Mammary epithelial cell (primary cell): Measurements from ENCODE around the gene PHC2.

Source experiments
- EZH2 ChIP-seq: IDR thresholded peaks from 2 replicates; pipeline ENCODE4 v1.6.1; 2012; ENCODE audit warnings: low read length, inconsistent platforms, borderline replicate concordance
- TF ChIP-seq, protein P1 (sequence below), 2 donors: IDR thresholded peaks in 1 of 2; conservative IDR thresholded peaks in 1 of 2; 2 replicates each; pipeline ENCODE4 v1.5.1; 2011 to 2012; ENCODE audit warnings: inconsistent platforms in 2 of 2, low read length in 2 of 2, mild to moderate bottlenecking in 2 of 2, control low read depth in 1 of 2, low read depth in 1 of 2; ENCODE audit not compliant: insufficient read depth in 1 of 2; ENCODE audit errors: extremely low read depth in 1 of 2

DNA sequence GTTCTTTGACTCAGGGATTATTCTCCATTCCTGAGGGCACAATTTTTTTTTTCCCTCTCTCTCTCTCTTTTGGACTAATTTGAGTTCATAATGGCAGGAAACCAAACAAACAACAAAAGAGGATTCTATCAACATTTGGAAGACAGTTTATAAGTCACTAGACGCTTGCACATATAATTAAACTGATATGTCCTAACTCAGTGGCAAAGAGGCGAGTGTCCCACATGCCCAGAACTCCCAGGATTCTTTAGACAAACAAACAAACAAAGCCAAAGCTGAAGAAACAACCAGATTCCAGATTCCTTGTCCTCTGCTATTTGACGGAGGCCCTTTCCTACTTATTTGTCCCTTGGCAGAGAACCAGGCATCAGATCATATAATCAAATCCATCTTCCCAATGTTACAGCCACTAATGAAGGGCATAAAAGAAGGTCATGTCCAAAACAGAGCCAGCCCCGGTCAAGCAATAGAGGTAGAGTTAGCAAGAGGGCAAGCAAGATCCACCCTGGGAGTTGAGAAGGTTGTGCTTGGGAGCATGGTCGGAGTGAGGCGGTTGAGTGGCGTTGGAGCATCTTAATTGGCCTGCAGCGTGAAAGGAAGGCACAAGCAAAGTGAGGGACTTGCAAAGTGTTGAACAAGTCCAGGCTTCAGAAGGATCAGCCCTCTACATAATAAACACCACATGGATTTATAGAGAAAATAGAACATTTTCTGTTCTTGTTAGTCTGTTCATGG lies 144.3 kb downstream of the PHC2 start:
- TF ChIP-seq, protein P1, sequence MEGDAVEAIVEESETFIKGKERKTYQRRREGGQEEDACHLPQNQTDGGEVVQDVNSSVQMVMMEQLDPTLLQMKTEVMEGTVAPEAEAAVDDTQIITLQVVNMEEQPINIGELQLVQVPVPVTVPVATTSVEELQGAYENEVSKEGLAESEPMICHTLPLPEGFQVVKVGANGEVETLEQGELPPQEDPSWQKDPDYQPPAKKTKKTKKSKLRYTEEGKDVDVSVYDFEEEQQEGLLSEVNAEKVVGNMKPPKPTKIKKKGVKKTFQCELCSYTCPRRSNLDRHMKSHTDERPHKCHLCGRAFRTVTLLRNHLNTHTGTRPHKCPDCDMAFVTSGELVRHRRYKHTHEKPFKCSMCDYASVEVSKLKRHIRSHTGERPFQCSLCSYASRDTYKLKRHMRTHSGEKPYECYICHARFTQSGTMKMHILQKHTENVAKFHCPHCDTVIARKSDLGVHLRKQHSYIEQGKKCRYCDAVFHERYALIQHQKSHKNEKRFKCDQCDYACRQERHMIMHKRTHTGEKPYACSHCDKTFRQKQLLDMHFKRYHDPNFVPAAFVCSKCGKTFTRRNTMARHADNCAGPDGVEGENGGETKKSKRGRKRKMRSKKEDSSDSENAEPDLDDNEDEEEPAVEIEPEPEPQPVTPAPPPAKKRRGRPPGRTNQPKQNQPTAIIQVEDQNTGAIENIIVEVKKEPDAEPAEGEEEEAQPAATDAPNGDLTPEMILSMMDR (conservative IDR thresholded peaks at IDR 0.05 in 1 of 2, IDR thresholded peaks at IDR 0.05 in 1 of 2; ENCODE audit: extremely low read depth in 1 of 2, insufficient read depth in 1 of 2, low read depth in 1 of 2, low read length in 2 of 2): no peak
- TF ChIP-seq EZH2: no peak
